ENCODE measurements around the gene EML6. TPM values are rescaled to one million over a fixed set of nuclear protein-coding genes. Genes with fewer than 3 reads are reported as not detected.

EML6 gene
- total RNA-seq, 1 donor: 1.1 TPM

DNA sequence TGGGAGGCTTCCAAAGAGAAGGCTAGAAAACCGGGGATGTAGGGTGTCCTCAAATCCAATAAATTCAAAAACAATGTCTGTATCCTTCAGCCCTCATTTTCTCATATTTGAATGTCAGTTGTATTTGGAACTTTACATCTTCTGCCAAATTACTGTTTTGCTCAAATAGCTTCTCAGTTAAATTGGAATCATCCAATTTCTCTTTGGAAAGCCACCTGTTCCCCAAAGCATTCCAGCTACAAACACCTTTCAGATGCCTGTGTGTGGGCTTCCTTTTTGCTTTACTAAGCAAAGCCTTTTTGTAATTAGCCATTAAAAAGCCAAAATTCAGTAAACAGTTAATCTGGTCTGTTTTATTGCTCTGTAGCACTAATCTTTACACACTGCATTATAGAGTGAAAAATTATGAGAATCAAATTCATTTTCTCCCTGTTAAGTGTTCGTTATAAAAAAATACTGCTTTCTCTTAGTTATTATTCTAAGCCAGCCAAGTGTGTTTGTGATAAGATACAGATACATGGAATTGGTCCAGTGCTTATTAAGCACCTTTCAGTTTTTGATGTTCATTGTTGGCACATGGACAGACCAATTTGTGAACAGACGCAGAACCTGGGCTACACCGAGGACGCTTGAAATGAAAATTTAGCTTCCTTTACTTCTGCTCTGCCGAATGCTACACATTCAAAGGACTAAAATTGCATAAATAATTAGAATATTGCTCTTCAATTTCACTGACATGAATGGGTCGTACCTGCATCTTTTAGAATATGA lies 175.2 kb downstream of the EML6 start:
- Histone ChIP-seq H3K27me3 (ENCODE audit: insufficient read depth, low read length) (peaks cover 4% of the 10 kb centered on the region), H3K4me2 (ENCODE audit: insufficient read depth, low read length) (no peak overlapping the region), H4K20me1 (ENCODE audit: insufficient read depth, low read length) (no peaks in the 10 kb centered on the region), H2AFZ (ENCODE audit: low read length) (no peak overlapping the region), H3K9me3 (ENCODE audit: low read depth, low read length) (no peaks in the 10 kb centered on the region), H3K4me1 (ENCODE audit: insufficient read depth, low read length) (peaks cover 7% of the 10 kb centered on the region), H3K36me3 (ENCODE audit: insufficient read depth, low read length) (no peaks in the 10 kb centered on the region), H3K27ac (ENCODE audit: low read depth, low read length) (no peak overlapping the region), H3K4me3 (ENCODE audit: insufficient read depth, low read length) (no peak overlapping the region), H3K79me2 (ENCODE audit: insufficient read depth, low read length) (peaks cover 15% of the 10 kb centered on the region)
- peak; percentile 42 for DNase-seq (ENCODE audit: insufficient read length, low spot score, missing footprints)
- TF ChIP-seq, protein P1, sequence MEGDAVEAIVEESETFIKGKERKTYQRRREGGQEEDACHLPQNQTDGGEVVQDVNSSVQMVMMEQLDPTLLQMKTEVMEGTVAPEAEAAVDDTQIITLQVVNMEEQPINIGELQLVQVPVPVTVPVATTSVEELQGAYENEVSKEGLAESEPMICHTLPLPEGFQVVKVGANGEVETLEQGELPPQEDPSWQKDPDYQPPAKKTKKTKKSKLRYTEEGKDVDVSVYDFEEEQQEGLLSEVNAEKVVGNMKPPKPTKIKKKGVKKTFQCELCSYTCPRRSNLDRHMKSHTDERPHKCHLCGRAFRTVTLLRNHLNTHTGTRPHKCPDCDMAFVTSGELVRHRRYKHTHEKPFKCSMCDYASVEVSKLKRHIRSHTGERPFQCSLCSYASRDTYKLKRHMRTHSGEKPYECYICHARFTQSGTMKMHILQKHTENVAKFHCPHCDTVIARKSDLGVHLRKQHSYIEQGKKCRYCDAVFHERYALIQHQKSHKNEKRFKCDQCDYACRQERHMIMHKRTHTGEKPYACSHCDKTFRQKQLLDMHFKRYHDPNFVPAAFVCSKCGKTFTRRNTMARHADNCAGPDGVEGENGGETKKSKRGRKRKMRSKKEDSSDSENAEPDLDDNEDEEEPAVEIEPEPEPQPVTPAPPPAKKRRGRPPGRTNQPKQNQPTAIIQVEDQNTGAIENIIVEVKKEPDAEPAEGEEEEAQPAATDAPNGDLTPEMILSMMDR (IDR thresholded peaks at IDR 0.05; ENCODE audit: extremely low read depth, low read depth, low read length): no peak

DNA sequence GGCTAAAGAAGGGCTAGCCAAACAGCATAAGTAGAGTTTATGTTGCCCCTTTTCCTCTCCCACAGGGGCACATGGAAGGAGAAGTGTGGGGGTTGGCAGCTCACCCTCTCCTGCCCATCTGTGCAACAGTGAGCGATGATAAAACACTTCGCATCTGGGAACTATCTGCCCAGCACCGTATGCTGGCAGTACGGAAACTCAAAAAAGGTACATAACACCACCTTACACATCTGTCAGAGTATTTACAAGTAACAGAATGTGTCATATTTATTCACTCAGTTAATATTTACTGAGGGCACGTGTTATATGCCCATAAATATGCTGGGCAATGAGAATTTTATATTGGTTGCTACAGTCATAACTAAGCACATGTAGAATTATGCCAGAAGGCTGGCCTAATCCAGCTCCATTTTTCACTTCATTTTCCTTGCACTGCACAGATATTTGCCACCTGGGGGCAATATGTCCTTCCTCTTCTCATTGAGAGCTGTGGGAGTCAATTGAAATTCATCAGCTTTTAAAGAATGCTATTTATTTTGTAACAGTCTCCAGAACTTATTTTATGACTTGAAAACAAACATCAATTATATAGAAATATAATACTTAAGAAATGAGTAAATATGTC lies 176.2 kb downstream of the EML6 start:
- Histone ChIP-seq H3K79me2 (ENCODE audit: insufficient read depth, low read length) (peaks cover 17% of the 10 kb centered on the region), H3K4me2 (ENCODE audit: insufficient read depth, low read length) (no peak overlapping the region), H3K27ac (ENCODE audit: low read depth, low read length) (no peak overlapping the region), H2AFZ (ENCODE audit: low read length) (no peak overlapping the region), H3K9me3 (ENCODE audit: low read depth, low read length) (no peaks in the 10 kb centered on the region), H3K27me3 (ENCODE audit: insufficient read depth, low read length) (peaks cover 4% of the 10 kb centered on the region), H3K36me3 (ENCODE audit: insufficient read depth, low read length) (no peaks in the 10 kb centered on the region), H3K4me1 (ENCODE audit: insufficient read depth, low read length) (peaks cover 15% of the 10 kb centered on the region), H3K4me3 (ENCODE audit: insufficient read depth, low read length) (no peak overlapping the region), H4K20me1 (ENCODE audit: insufficient read depth, low read length) (no peaks in the 10 kb centered on the region)
- TF ChIP-seq, protein P1 (IDR thresholded peaks at IDR 0.05; ENCODE audit: extremely low read depth, low read depth, low read length): peak; percentile 86
- no peak for DNase-seq (ENCODE audit: insufficient read length, low spot score, missing footprints)

DNA sequence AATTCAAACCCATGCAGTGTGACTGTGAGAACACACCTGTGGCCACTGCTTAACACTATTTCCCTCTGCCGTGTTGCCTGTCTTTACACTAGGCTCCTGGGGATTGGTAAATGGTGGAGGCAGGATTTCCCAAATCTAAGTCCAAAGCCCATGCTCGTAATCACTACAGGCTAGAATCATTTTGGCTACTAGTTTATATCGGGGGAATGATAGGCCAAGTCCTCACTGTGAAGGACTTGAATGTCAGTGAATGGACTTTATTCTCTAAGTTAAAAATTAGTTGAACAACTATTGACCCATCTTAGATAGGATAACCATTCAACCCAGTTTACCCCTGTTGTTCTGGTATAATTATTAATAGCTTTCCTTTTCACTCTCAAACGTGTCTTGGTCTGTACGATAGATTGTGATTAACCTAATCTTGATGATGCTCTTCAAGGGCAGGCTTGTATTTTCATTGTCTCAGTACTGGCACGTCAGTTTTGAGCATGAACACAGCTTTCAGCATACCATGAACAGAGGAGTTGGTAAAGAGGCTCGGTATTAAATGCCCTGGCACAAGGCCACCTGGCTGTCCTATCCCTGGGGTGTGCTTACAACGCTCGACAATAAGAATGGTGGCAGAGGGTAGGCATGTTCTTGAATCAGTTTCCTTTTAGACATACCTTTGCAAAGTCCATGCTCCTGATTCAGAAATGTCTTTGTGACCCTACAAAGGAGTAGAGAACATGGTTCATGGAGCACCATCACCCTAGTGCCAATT lies 177.9 kb downstream of the EML6 start:
- Histone ChIP-seq H3K4me3 (ENCODE audit: insufficient read depth, low read length) (no peak overlapping the region), H4K20me1 (ENCODE audit: insufficient read depth, low read length) (no peaks in the 10 kb centered on the region), H2AFZ (ENCODE audit: low read length) (no peak overlapping the region), H3K4me1 (ENCODE audit: insufficient read depth, low read length) (peaks cover 18% of the 10 kb centered on the region), H3K36me3 (ENCODE audit: insufficient read depth, low read length) (no peaks in the 10 kb centered on the region), H3K27ac (ENCODE audit: low read depth, low read length) (no peak overlapping the region), H3K79me2 (ENCODE audit: insufficient read depth, low read length) (peaks cover 17% of the 10 kb centered on the region), H3K9me3 (ENCODE audit: low read depth, low read length) (no peaks in the 10 kb centered on the region), H3K27me3 (ENCODE audit: insufficient read depth, low read length) (peaks cover 4% of the 10 kb centered on the region), H3K4me2 (ENCODE audit: insufficient read depth, low read length) (no peak overlapping the region)
- TF ChIP-seq, protein P1 (IDR thresholded peaks at IDR 0.05; ENCODE audit: extremely low read depth, low read depth, low read length): no peak
- DNase-seq (ENCODE audit: insufficient read length, low spot score, missing footprints): no peak

DNA sequence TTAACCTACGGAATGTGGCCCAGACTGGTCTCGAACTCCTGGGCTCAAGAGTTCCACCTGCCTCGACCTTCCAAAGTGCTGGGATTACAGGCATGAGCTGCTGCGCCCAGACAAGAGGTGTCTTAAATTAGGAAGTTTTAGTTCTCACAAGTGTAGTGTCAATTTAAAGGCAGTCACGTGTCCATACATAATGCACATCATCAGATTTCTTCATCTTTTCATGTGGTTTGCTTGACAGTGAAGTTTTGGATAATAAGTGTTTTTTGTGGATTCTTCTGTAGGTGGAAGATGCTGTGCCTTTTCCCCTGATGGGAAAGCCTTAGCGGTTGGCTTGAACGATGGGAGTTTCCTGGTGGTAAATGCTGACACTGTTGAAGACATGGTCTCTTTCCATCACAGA lies 179.3 kb downstream of the EML6 start:
- Histone ChIP-seq H3K9me3 (ENCODE audit: low read depth, low read length) (no peaks in the 10 kb centered on the region), H3K4me1 (ENCODE audit: insufficient read depth, low read length) (peaks cover 18% of the 10 kb centered on the region), H3K27ac (ENCODE audit: low read depth, low read length) (no peak overlapping the region), H3K27me3 (ENCODE audit: insufficient read depth, low read length) (no peaks in the 10 kb centered on the region), H3K36me3 (ENCODE audit: insufficient read depth, low read length) (no peaks in the 10 kb centered on the region), H3K4me2 (ENCODE audit: insufficient read depth, low read length) (no peak overlapping the region), H4K20me1 (ENCODE audit: insufficient read depth, low read length) (no peaks in the 10 kb centered on the region), H3K4me3 (ENCODE audit: insufficient read depth, low read length) (no peak overlapping the region), H2AFZ (ENCODE audit: low read length) (no peak overlapping the region), H3K79me2 (ENCODE audit: insufficient read depth, low read length) (peaks cover 17% of the 10 kb centered on the region)
- TF ChIP-seq, protein P1 (IDR thresholded peaks at IDR 0.05; ENCODE audit: extremely low read depth, low read depth, low read length): no peak
- no peak for DNase-seq (ENCODE audit: insufficient read length, low spot score, missing footprints)
